Urinary bladder (tissue), 4 donors: Measurements from ENCODE around the gene ZBTB49. TPM values are rescaled to one million over a fixed set of nuclear protein-coding genes. Genes with fewer than 3 reads are reported as not detected.
"Not testable (repeated sequence)": the region's sequence is repeated elsewhere in the genome, so short reads cannot be mapped to it uniquely, and the experiment has no call there.

ENCODE experiments used
- DNase-seq: peaks from one replicate; pipeline ENCODE4 v3.0.0-alpha.2; 2015; ENCODE audit errors: extremely low spot score
- H3K27ac ChIP-seq: one replicate; pipeline ENCODE4 v1.5.1; 2013; ENCODE audit warnings: low read depth, mild to moderate bottlenecking, moderate library complexity
- H3K36me3 ChIP-seq: one replicate; pipeline ENCODE4 v1.6.1; 2013; ENCODE audit warnings: mild to moderate bottlenecking, moderate library complexity; ENCODE audit not compliant: insufficient read depth
- H3K4me1 ChIP-seq: one replicate; pipeline ENCODE4 v1.6.1; 2013; ENCODE audit warnings: mild to moderate bottlenecking, moderate library complexity; ENCODE audit not compliant: insufficient read depth
- H3K4me3 ChIP-seq: one replicate; pipeline ENCODE4 v1.5.1; 2013; ENCODE audit warnings: low read depth, low read length
- WGBS: extraction: QIAGEN DNeasy Blood & Tissue Kit; methylation state at CpG from one replicate; pipeline ENCODE4 v1.1.7; 2013; 5-methylcytosine and 5-hydroxymethylcytosine counted together
- polyA plus RNA-seq: library from polyadenylated mRNA; stranded (reverse); fragments of 200-250 nt; gene quantifications from one replicate; pipeline ENCODE4 v1.2.3, GENCODE V29; 2013
- total RNA-seq: library from RNA; depleted of rRNA; stranded (reverse); fragments of >200 nt; gene quantifications from one replicate; pipeline ENCODE4 v1.2.3, GENCODE V29; 2014
- donor health status: healthy with polysubstance abuse.
- donor health status: healthy.

ZBTB49 gene
- total and polyA plus RNA-seq, 2 donors: 5.9 to 8.2 TPM

GRCh38 chr4:4341861-4342650 is 52.0 kb downstream of the ZBTB49 start:
- Histone ChIP-seq H3K27ac (no peak overlapping the region), H3K4me1 (no peaks in the 10 kb centered on the region), H3K4me3 (no peak overlapping the region), H3K36me3 (no peaks in the 10 kb centered on the region)
- WGBS: 90% methylated on average over 9 of the region's 9 CpGs
- DNase-seq: no peak

GRCh38 chr4:4343038-4343437 is 53.0 kb downstream of the ZBTB49 start:
- Histone ChIP-seq H3K4me1 (no peaks in the 10 kb centered on the region), H3K36me3 (no peaks in the 10 kb centered on the region), H3K27ac (no peak overlapping the region), H3K4me3 (no peak overlapping the region)
- 72% methylated on average over 5 of the region's 5 CpGs for WGBS
- DNase-seq: no peak

- Histone ChIP-seq H3K27ac (no peak overlapping the region), H3K36me3 (no peaks in the 10 kb centered on the region), H3K4me1 (no peaks in the 10 kb centered on the region), H3K4me3 (no peak overlapping the region)
- 89% methylated on average over 14 of the region's 14 CpGs for WGBS
- DNase-seq: no peak
These were observed 55.0 kb downstream of the ZBTB49 start for GRCh38 chr4:4344915-4345527.

GRCh38 chr4:4347585-4347984 is 57.5 kb downstream of the ZBTB49 start:
- 19% methylated on average over 1 of the region's 1 CpG for WGBS
- Histone ChIP-seq H3K4me3 (no peak overlapping the region), H3K4me1 (no peaks in the 10 kb centered on the region), H3K36me3 (no peaks in the 10 kb centered on the region), H3K27ac (no peak overlapping the region)
- DNase-seq: no peak

GRCh38 chr4:4348585-4348984 is 58.5 kb downstream of the ZBTB49 start:
- H3K27ac ChIP-seq, H3K4me3 ChIP-seq, DNase-seq, H3K4me1 ChIP-seq, H3K36me3 ChIP-seq: not testable (repeated sequence)
- 81% methylated on average over 9 of the region's 9 CpGs for WGBS

- no peak for DNase-seq
- 38% methylated on average over 3 of the region's 3 CpGs for WGBS
These were observed 59.8 kb downstream of the ZBTB49 start for GRCh38 chr4:4349867-4350266.

GRCh38 chr4:4350909-4351308 is 60.9 kb downstream of the ZBTB49 start:
- H3K36me3 ChIP-seq: no peaks in the 10 kb centered on the region
- no peak for DNase-seq
- WGBS: 74% methylated on average over 4 of the region's 4 CpGs
- no peak overlapping the region for H3K4me3 ChIP-seq
- H3K4me1 ChIP-seq: no peaks in the 10 kb centered on the region
- no peak overlapping the region for H3K27ac ChIP-seq

More at GRCh38 chr4:4349867-4350266, 59.8 kb downstream of the ZBTB49 start:
- Histone ChIP-seq H3K4me1 (no peaks in the 10 kb centered on the region), H3K36me3 (no peaks in the 10 kb centered on the region), H3K4me3 (no peak overlapping the region), H3K27ac (no peak overlapping the region)

- no peak overlapping the region for H3K27ac ChIP-seq
- no peak for DNase-seq
- H3K36me3 ChIP-seq: no peaks in the 10 kb centered on the region
- no peak overlapping the region for H3K4me3 ChIP-seq
- 35% methylated on average over 1 of the region's 1 CpG for WGBS
- no peaks in the 10 kb centered on the region for H3K4me1 ChIP-seq
These were observed 65.3 kb downstream of the ZBTB49 start for GRCh38 chr4:4355302-4355701.

- H3K4me1 ChIP-seq: no peaks in the 10 kb centered on the region
- H3K4me3 ChIP-seq: no peak overlapping the region
- H3K27ac ChIP-seq: no peak overlapping the region
- no peaks in the 10 kb centered on the region for H3K36me3 ChIP-seq
- DNase-seq: no peak
- WGBS: 56% methylated on average over 26 of the region's 26 CpGs
These were observed 66.3 kb downstream of the ZBTB49 start for GRCh38 chr4:4356106-4357041.

- no peak overlapping the region for H3K4me3 ChIP-seq
- no peaks in the 10 kb centered on the region for H3K4me1 ChIP-seq
- WGBS: 56% methylated on average over 13 of the region's 13 CpGs
- DNase-seq: no peak
- H3K36me3 ChIP-seq: no peaks in the 10 kb centered on the region
- no peak overlapping the region for H3K27ac ChIP-seq
These were observed 68.2 kb downstream of the ZBTB49 start for GRCh38 chr4:4358093-4358854.

- H3K4me3 ChIP-seq: no peak overlapping the region
- no peaks in the 10 kb centered on the region for H3K4me1 ChIP-seq
- H3K36me3 ChIP-seq: no peaks in the 10 kb centered on the region
- H3K27ac ChIP-seq: no peak overlapping the region
- 75% methylated on average over 8 of the region's 8 CpGs for WGBS
- no peak for DNase-seq
These were observed 71.8 kb downstream of the ZBTB49 start for GRCh38 chr4:4361883-4362282.

- Histone ChIP-seq H3K4me1 (no peaks in the 10 kb centered on the region), H3K4me3 (no peak overlapping the region), H3K36me3 (no peaks in the 10 kb centered on the region), H3K27ac (no peak overlapping the region)
- 77% methylated on average over 16 of the region's 16 CpGs for WGBS
- DNase-seq: no peak
These were observed 73.1 kb downstream of the ZBTB49 start for GRCh38 chr4:4362991-4363697.
